ENCODE data around the gene BRIP1. TPM values are rescaled to one million over a fixed set of nuclear protein-coding genes. Genes with fewer than 3 reads are reported as not detected.
"Not testable (repeated sequence)": the region's sequence is repeated elsewhere in the genome, so short reads cannot be mapped to it uniquely, and the experiment has no call there.

The BRIP1 gene
- total RNA-seq, 1 experiment from 2014 or later: 13.8 TPM

DNA sequence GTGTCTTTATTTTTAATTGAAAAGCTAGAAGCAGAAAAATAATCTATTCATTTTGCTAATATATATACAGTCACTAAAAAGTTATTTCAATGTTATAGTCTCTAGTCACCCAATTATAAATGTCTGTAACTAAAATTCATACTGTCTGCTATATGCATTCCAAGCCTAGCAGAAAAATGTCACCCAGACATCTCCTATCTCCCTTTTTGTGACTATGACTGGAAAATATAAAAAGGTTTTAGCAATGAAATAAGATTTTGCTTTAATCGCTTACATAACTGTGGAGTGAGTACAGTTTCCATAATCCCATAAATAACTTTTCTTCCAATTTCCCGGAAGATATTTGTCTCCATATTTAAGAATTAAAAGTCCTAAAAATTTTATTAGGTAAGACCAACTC is 88.6 kb downstream of the BRIP1 start:
- no peak for TF ChIP-seq HMGA2 (CRISPR knock-in tag; IDR thresholded peaks at IDR 0.05)
- no peak for TF ChIP-seq FOXK1 (CRISPR knock-in tag; IDR thresholded peaks at IDR 0.05)
- TF ChIP-seq ZNF416 (CRISPR knock-in tag; IDR thresholded peaks at IDR 0.05): no peak
- TF ChIP-seq ZNF671 (CRISPR knock-in tag; IDR thresholded peaks at IDR 0.05): no peak
- TF ChIP-seq ZNF138 (CRISPR knock-in tag; conservative IDR thresholded peaks at IDR 0.05): no peak
- TF ChIP-seq NFATC4 (CRISPR knock-in tag; IDR thresholded peaks at IDR 0.05): no peak
- TF ChIP-seq, protein P1, sequence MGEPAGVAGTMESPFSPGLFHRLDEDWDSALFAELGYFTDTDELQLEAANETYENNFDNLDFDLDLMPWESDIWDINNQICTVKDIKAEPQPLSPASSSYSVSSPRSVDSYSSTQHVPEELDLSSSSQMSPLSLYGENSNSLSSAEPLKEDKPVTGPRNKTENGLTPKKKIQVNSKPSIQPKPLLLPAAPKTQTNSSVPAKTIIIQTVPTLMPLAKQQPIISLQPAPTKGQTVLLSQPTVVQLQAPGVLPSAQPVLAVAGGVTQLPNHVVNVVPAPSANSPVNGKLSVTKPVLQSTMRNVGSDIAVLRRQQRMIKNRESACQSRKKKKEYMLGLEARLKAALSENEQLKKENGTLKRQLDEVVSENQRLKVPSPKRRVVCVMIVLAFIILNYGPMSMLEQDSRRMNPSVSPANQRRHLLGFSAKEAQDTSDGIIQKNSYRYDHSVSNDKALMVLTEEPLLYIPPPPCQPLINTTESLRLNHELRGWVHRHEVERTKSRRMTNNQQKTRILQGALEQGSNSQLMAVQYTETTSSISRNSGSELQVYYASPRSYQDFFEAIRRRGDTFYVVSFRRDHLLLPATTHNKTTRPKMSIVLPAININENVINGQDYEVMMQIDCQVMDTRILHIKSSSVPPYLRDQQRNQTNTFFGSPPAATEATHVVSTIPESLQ (CRISPR knock-in tag; IDR thresholded peaks at IDR 0.05): no peak
- no peak for TF ChIP-seq ETV6 (CRISPR knock-in tag; IDR thresholded peaks at IDR 0.05)
- no peak for TF ChIP-seq NFE2L1 (CRISPR knock-in tag; IDR thresholded peaks at IDR 0.05)
- no peak for TF ChIP-seq USF2 (CRISPR knock-in tag; IDR thresholded peaks at IDR 0.05)
- peaks cover 30% of the 10 kb centered on the region for H3K9me3 Mint-ChIP-seq
- H3K27ac Mint-ChIP-seq: no peak overlapping the region
- ChIA-PET CTCF (no interaction called here), POLR2A (no interaction called here)
- no peak overlapping the region for H3K4me3 Mint-ChIP-seq
- DNase-seq (ENCODE audit: low spot score) (no peak), ATAC-seq (no peak)
- H3K27me3 Mint-ChIP-seq (ENCODE audit: low read depth): no peaks in the 10 kb centered on the region
- peaks cover 42% of the 10 kb centered on the region for H3K36me3 Mint-ChIP-seq
- no peaks in the 10 kb centered on the region for H3K4me1 Mint-ChIP-seq

DNA sequence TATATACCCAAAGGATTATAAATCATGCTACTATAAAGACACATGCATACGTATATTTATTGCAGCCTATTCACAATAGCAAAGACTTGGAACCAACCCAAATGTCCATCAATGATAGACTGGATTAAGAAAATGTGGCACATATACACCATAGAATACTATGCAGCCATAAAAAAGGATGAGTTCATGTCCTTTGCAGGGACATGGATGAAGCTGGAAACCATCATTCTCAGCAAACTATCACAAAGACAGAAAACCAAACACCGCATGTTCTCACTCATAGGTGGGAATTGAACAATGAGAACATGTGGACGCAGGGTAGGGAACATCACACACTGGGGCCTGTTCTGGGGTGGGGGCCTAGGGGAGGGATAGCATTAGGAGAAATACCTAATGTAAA is 89.2 kb downstream of the BRIP1 start:
- H3K4me3 Mint-ChIP-seq; DNase-seq (ENCODE audit: low spot score); H3K27me3 Mint-ChIP-seq (ENCODE audit: low read depth); POLR2A ChIA-PET; ATAC-seq; CTCF ChIA-PET; H3K4me1 Mint-ChIP-seq; H3K27ac Mint-ChIP-seq: not testable (repeated sequence)
- peaks cover 33% of the 10 kb centered on the region for H3K9me3 Mint-ChIP-seq
- peaks cover 47% of the 10 kb centered on the region for H3K36me3 Mint-ChIP-seq

DNA sequence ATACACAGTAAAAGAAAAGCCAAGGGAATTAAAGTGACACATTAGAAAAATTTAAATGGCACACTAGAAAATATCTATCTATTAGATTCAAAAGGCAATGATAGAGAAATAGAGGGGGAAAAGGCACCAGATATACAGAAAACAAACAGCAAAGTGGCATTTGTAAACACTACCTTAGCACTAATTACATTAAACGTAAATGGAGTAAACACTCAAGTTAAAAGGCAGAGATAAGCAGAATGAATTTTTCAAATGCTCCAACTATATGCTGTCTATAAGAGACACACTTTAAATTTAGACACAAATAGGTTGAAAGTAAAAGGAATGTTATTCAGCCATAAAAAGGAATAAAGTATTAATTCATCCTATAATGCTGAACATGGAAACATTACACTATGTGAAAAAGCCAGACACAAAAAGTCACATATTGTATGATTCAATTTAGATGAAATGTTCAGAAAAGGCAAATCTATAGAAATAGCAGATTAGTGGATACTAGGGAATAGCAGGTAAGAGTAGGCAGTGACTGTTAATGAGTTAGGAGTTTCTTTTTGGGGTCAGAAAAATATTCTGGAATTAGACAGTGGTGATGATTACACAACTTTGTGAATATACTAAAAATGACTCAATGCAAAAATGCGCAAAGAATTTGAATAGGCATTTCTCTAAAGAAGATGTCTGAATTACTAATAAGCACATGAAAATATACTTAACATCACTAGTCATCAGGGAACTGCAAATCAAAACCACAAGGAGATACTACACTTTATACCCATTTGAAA is 92.4 kb downstream of the BRIP1 start:
- Mint-ChIP-seq H3K4me1 (no peaks in the 10 kb centered on the region), H3K4me3 (no peak overlapping the region), H3K27me3 (ENCODE audit: low read depth) (no peaks in the 10 kb centered on the region), H3K36me3 (peaks cover 59% of the 10 kb centered on the region), H3K27ac (no peak overlapping the region), H3K9me3 (peaks cover 37% of the 10 kb centered on the region)
- ChIA-PET POLR2A (no interaction called here), CTCF (no interaction called here)
- ATAC-seq (no peak), DNase-seq (ENCODE audit: low spot score) (no peak)
- no peak for TF ChIP-seq SOX15 (CRISPR knock-in tag; IDR thresholded peaks at IDR 0.05)
- no peak for TF ChIP-seq SMAD4 (CRISPR knock-in tag; IDR thresholded peaks at IDR 0.05)
- TF ChIP-seq STAT6 (CRISPR knock-in tag; conservative IDR thresholded peaks at IDR 0.05; ENCODE audit: low read depth): no peak
- no peak for TF ChIP-seq JAZF1 (CRISPR knock-in tag; IDR thresholded peaks at IDR 0.05)
- no peak for TF ChIP-seq MXD4 (CRISPR knock-in tag; IDR thresholded peaks at IDR 0.05; ENCODE audit: borderline replicate concordance)
- TF ChIP-seq E2F4 (CRISPR knock-in tag; IDR thresholded peaks at IDR 0.05; ENCODE audit: borderline replicate concordance, low read depth): no peak
- TF ChIP-seq ZNF671 (CRISPR knock-in tag; IDR thresholded peaks at IDR 0.05): no peak
- no peak for TF ChIP-seq NFE2L1 (CRISPR knock-in tag; IDR thresholded peaks at IDR 0.05)
- TF ChIP-seq NR2C2 (CRISPR knock-in tag; IDR thresholded peaks at IDR 0.05): no peak
- TF ChIP-seq SMAD3 (CRISPR knock-in tag; IDR thresholded peaks at IDR 0.05; ENCODE audit: borderline replicate concordance): no peak
- TF ChIP-seq IRF2 (CRISPR knock-in tag; IDR thresholded peaks at IDR 0.05; ENCODE audit: borderline replicate concordance, low read depth): no peak
- no peak for TF ChIP-seq ZNF121 (CRISPR knock-in tag; IDR thresholded peaks at IDR 0.05)
- no peak for TF ChIP-seq TEAD4 (CRISPR knock-in tag; IDR thresholded peaks at IDR 0.05)
- no peak for TF ChIP-seq ZNF219 (CRISPR knock-in tag; IDR thresholded peaks at IDR 0.05; ENCODE audit: borderline replicate concordance)
- no peak for TF ChIP-seq GRHL2 (CRISPR knock-in tag; IDR thresholded peaks at IDR 0.05; ENCODE audit: insufficient replicate concordance, severe bottlenecking)
- no peak for TF ChIP-seq GTF2I (CRISPR knock-in tag; conservative IDR thresholded peaks at IDR 0.05)
- TF ChIP-seq, protein P2, sequence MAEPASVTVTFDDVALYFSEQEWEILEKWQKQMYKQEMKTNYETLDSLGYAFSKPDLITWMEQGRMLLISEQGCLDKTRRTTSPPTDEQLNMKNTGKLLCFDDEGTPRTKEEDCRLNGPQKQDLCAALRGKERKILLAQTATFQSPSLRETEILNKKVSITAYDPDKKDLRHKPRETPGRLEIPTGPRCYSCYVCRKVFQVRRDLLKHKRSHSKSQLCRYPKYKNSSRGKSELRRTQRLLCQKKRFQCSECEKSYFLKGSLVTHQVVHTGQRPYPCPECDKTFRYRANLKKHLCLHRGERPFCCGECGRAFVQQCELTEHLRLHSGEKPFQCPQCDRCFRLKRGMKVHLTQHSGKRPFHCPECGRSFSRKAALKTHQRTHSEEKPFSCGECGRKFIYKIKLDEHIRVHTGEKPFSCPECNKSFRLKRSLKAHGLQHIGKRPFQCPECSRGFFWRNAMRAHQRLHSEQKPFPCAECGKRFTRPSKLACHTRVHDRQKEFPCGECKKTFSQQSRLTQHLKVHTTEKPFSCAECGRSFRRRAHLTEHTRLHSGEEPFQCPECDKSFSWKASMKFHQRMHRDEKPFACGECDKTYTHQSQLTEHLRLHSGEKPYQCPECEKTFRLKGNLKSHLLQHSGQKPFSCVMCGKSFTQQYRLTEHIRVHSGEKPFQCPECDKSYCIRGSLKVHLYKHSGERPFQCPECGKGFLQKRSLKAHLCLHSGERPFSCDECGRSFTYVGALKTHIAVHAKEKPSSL (CRISPR knock-in tag; conservative IDR thresholded peaks at IDR 0.05): no peak
